Thyroid gland (tissue), 4 donors: ENCODE results near the gene SPRYD7. TPM values are rescaled to one million over a fixed set of nuclear protein-coding genes. Genes with fewer than 3 reads are reported as not detected.

ENCODE experiments used
- DNase-seq, 2 donors: peaks; one replicate each; pipeline ENCODE4 v3.0.0-alpha.2; 2019
- H3K27ac ChIP-seq, 3 donors: fragments of 200-600 bp; sonication (generic); 1 replicate in 2 of 3; 2 replicates in 1 of 3; pipeline ENCODE4 v1.5.1; 2016 to 2019; ENCODE audit warnings: mild to moderate bottlenecking in 1 of 3, moderate library complexity in 1 of 3
- H3K27me3 ChIP-seq: fragments of 200-600 bp; sonication (generic); one replicate; pipeline ENCODE4 v1.5.1; 2019
- H3K36me3 ChIP-seq, 2 donors: fragments of 200-600 bp; sonication (generic); one replicate each; pipeline ENCODE4 v1.5.1; 2016 to 2019
- H3K4me1 ChIP-seq, 2 donors: fragments of 200-600 bp; sonication (generic); one replicate each; pipeline ENCODE4 v1.5.1; 2017 to 2019
- H3K4me3 ChIP-seq, 3 donors: fragments of 200-600 bp; sonication (generic); replicated peaks in 1 of 3; 1 replicate in 2 of 3; 2 replicates in 1 of 3; pipeline ENCODE4 v1.5.1; 2016; ENCODE audit warnings: mild to moderate bottlenecking in 1 of 3
- H3K9me3 ChIP-seq: fragments of 200-600 bp; sonication (generic); one replicate; pipeline ENCODE4 v1.5.1; 2017
- CTCF ChIP-seq, 6 experiments: fragments of 200-600 bp in 3 of 6; fragments of 450-650 bp in 3 of 6; sonication (generic) in 3 of 6; IDR thresholded peaks; one replicate each; pipeline ENCODE4 v1.5.1; 2016 to 2019; ENCODE audit warnings: antibody characterized with exemption in 6 of 6, mild to moderate bottlenecking in 2 of 6, inconsistent platforms in 1 of 6, moderate library complexity in 1 of 6
- POLR2A ChIP-seq, 2 donors: fragments of 450-650 bp; IDR thresholded peaks; one replicate each; pipeline ENCODE4 v1.6.1; 2017; ENCODE audit warnings: antibody characterized with exemption in 2 of 2, mild to moderate bottlenecking in 2 of 2, moderate library complexity in 1 of 2
- WGBS, 2 donors: methylation state at CpG; one replicate each; pipeline ENCODE4 v1.1.5; 2017; 5-methylcytosine and 5-hydroxymethylcytosine counted together
- intact Hi-C: fragments of 100-400 bp; cut with DNase I; formaldehyde crosslinking; loops from one replicate; pipeline ENCODE4 v1.15.1; 2023
- small RNA-seq: library from RNA; depleted of rRNA; stranded (forward); fragments of <200 nt; gene quantifications from one replicate; pipeline ENCODE3, GENCODE V24; 2016
- total RNA-seq, 4 donors: library from RNA; depleted of rRNA; stranded (reverse); fragments of >200 nt; gene quantifications; one replicate each; pipeline ENCODE4 v1.2.3, GENCODE V29; 2016

The SPRYD7 gene
- total RNA-seq, 4 donors from 2014 or later: 5.1 to 8.2 (median 5.9) TPM

GRCh38 chr13:49865218-49865617 is 70.9 kb downstream of the SPRYD7 start:
- H3K4me1 ChIP-seq: no peaks in the 10 kb centered on the region
- H3K27me3 ChIP-seq: no peaks in the 10 kb centered on the region
- intact Hi-C loops: no loop called here
- no peaks in the 10 kb centered on the region for H3K9me3 ChIP-seq
- H3K27ac ChIP-seq: no peak overlapping the region
- H3K4me3 ChIP-seq: no peak overlapping the region
- WGBS, 2 donors: 42 to 96% methylated on average over 1 of the region's 1 CpG
- TF ChIP-seq POLR2A (IDR thresholded peaks at IDR 0.05) (no peak), CTCF (IDR thresholded peaks at IDR 0.05) (no peak)
- DNase-seq: no peak
- no peaks in the 10 kb centered on the region for H3K36me3 ChIP-seq

- TF ChIP-seq CTCF (IDR thresholded peaks at IDR 0.05) (no peak), POLR2A (IDR thresholded peaks at IDR 0.05) (no peak)
- DNase-seq: no peak
- intact Hi-C loops: no loop called here
- Histone ChIP-seq H3K27me3 (no peaks in the 10 kb centered on the region), H3K27ac (no peak overlapping the region), H3K36me3 (no peaks in the 10 kb centered on the region), H3K4me3 (no peak overlapping the region), H3K9me3 (no peaks in the 10 kb centered on the region), H3K4me1 (peaks cover 2 to 4% of the 10 kb centered on the region in 2 donors)
These were observed 71.6 kb downstream of the SPRYD7 start for GRCh38 chr13:49864509-49864908.

Small RNA genes lying within 50 kb of the gene (small RNA-seq; reads per million reads assigned to genes)
- gene RNY4P30 (not detected), gene RNY4P9 (0.94 reads per million, percentile 8 among the genes with 10 or more reads in this experiment)

Other genes starting within 250 kb of the SPRYD7 start
- gene EBPL, start 244.9 kb downstream of the SPRYD7 start, total RNA-seq: 100 to 1,000 TPM in 1 of 4 donors, 10 to 100 TPM in 3; 41.0 to 102 (median 66.9) TPM
- gene KPNA3, start 143.7 kb downstream of the SPRYD7 start, total RNA-seq: 10 to 100 TPM; 29.5 to 34.6 (median 32.1) TPM
- gene TRIM13, start 60.7 kb upstream of the SPRYD7 start, total RNA-seq: 10 to 100 TPM; 24.5 to 38.7 (median 29.0) TPM
- gene KCNRG, start 79.1 kb upstream of the SPRYD7 start, total RNA-seq: 1 to 10 TPM; 1.0 to 5.8 (median 2.6) TPM